HTR-8/SVneo (cell line): ENCODE measurements around the gene PDE5A.
"Not testable (repeated sequence)": the region's sequence is repeated elsewhere in the genome, so short reads cannot be mapped to it uniquely, and the experiment has no call there.

Source experiments
- DNase-seq: peaks from one replicate; pipeline ENCODE4 v3.0.0; 2011; ENCODE audit warnings: low spot score, mixed read lengths; ENCODE audit not compliant: insufficient read length
- FAIRE-seq: peaks from 2 replicates; lab custom pipeline; 2011; peaks lifted over from hg19 to GRCh38; lab: Jason Lieb, UNC

PDE5A gene

GRCh38 chr4:119479835-119480234 is 148.8 kb downstream of the PDE5A start:
- FAIRE-seq (no peak), DNase-seq (no peak)

DNA sequence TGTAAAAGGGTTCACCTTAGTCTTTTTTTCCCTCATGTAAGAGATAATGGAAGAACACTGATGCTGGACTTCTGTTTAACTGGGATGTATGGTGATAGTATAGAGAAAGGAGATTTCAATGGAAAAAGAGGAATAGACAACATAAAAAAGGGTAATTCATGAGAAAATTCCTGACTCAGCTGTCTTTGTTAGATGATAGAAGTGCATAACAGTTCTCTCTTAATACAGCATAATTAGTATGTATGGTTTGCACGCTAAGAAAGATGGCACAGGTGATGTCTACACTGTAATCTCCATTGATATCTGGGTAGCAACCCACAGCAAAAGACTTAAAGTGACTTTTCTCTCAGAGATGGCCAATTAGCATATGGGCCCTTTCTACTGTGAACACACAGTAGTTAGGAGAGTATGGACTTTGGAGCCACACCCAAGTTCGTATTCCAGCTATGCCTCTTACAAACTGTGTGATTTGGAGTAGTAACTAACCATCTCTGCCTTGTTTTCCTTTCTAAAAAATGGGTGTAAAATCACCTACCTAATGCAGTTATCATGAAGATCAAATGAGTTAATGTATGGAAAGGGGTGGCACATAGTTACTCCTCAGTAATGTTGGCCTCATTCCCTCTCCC is 149.3 kb downstream of the PDE5A start:
- no peak for FAIRE-seq
- DNase-seq, result no peak

- FAIRE-seq (no peak), DNase-seq (no peak)
These were observed 150.0 kb downstream of the PDE5A start for GRCh38 chr4:119478446-119479179.

DNA sequence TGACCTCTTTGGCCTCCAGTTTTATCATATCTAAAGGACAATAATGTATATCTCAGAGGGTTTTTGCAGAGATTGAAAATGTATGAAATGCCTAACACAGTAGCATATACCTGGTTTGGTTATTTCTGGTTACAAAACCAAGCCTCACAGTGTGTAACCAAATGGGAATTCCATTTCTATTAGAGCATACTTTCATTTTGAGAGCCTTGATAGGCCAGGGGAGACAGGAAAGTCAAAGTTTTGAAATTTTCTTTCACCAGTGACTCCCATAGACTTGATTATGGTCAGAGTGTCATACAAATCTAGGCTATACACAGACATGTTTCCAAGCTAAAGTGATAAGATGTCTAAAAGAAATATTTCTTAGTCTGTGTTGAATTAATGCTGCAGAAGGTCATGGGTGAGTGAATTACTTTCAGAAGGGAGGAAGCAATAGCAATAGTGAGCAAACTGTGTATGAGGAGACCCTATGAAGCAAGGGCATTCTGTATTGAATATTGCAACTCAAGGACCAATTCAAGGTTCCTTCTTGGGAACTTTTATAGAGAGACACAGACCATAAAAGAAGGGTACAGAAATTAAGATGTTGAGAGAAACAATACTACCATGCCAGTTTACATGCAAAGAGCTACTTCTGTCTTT is 151.1 kb downstream of the PDE5A start:
- FAIRE-seq (no peak), DNase-seq (no peak)

DNA sequence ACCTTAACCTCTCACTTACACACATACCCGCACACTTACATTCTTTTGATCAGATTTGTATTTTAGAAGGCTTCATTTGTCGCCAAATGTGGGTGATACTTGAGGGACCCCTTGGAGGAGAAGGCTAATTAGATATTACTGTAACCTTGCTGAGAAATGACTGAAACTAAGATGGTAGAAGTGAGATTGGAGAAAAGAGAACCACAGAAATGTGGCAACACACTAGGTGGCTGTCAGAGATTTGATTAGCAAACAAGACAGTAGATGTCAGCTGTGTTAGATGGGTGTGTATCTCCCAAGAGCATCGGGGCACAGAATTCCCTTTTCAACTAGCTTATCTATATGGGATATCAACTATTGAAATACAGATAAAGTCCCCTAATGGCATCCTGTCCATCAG is 157.3 kb downstream of the PDE5A start:
- DNase-seq, result no peak
- FAIRE-seq, result no peak

GRCh38 chr4:119470737-119471063 is 157.9 kb downstream of the PDE5A start:
- not testable (repeated sequence) for FAIRE-seq, DNase-seq

GRCh38 chr4:119470021-119470736 is 158.4 kb downstream of the PDE5A start:
- FAIRE-seq, result peak; percentile 86
- DNase-seq, result not testable (repeated sequence)

- FAIRE-seq, DNase-seq: not testable (repeated sequence)
These were observed 159.6 kb downstream of the PDE5A start for GRCh38 chr4:119469039-119469438.

DNA sequence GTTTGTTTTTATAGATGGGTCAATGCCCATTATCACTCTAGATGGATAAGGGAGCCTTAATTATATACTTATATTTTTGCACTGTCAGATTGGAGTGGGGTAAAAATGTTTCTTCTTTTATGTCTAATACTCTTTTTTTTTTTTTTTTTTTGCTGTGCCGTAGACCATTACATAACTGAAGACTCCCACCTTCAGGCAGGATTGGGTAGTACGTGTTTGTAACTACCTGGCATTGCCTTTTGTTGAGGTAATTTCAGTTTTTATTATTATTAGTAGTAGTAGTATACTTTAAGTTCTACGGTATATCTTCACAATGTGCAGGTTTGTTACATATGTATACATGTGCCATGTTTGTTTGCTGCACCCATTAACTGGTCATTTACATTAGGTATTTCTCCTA is 165.9 kb downstream of the PDE5A start:
- not testable (repeated sequence) for FAIRE-seq, DNase-seq

GRCh38 chr4:119455734-119456133 is 172.9 kb downstream of the PDE5A start:
- FAIRE-seq, DNase-seq: not testable (repeated sequence)

DNA sequence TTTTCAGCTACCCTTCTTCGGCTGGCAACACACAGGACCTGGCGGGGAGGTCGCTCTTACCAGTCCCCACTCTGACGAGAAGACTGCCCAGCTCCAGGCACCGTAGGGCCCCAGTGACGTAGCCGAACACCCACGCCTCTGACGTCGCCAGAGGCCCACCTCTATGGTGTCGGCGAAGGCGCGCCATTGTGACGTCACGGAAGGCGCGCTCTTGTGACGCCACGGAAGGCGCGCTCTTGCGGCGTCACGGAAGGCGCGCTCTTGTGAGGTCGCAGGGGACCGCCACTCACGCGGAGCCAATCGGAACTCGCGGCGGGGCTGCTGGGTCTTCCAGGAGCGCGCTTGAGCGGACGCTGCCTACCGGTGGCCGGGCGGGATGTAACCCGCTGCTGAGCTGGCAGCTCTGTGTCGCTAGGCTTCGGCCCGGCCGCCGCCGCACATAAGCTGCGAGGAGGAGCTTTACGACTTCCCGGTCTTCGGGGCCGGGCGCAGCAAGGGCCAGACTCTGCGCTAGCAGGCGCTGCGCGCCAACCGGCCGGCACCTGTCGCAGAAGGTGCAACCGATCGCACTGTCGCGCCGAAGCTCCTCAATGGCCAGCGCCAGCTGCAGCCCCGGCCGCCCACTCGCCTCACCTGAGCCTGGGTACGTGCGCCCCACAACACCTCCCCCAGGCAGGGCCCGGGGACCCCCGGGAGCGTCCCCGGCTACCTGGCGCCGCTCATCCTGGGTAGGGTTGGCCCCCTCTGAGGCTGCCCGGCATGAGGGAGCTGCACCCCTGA is 173.9 kb downstream of the PDE5A start:
- peak; percentile 80 for DNase-seq

DNA sequence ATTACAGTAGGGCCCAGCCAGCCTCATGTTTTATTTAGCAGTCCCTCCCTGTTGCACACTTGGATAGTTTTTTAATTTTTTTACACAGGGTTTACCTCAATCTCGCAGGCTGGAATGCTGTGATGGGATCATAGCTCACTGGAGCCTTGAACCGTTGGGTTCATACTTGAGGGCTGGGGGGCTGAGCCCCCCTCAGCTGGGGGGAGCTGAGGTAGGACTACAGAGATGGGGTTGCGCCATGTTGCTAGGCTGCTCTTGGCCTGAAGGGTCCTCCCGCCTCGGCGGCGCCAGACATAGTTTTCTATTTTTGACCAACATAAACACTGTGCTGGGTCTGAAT is 174.5 kb downstream of the PDE5A start:
- FAIRE-seq, result not testable (repeated sequence)
- DNase-seq, result peak; percentile 4

More for the DNA sequence above, 173.9 kb downstream of the PDE5A start:
- peak; percentile 51 for FAIRE-seq

GRCh38 chr4:119453286-119453685 is 175.3 kb downstream of the PDE5A start:
- not testable (repeated sequence) for FAIRE-seq, DNase-seq

DNA sequence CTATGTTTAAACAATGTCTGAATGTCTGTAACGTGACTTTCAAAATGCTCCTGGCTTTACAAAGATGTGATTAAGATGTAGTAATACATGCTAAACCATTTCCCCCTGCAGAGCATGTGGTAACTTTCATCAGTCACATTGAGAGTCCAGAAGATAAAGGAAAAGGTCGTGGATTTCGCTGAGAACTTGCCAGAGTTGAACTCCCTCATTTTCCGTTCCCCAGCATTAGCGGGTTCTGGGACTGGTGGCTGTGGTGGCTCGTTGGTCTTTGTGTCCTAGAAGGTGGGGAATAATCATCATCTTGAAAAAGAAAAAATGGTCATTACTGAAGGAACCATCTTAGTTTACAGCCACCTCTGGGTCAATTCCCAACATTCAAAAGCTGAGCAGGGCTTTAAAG is 178.8 kb downstream of the PDE5A start:
- not testable (repeated sequence) for DNase-seq, FAIRE-seq
